ENCODE results near the gene AP5B1. TPM values are rescaled to one million over a fixed set of nuclear protein-coding genes. Genes with fewer than 3 reads are reported as not detected.
A peak's percentile ranks its signal among the peaks of the same experiment; 100 is the strongest.

Gene AP5B1
- total RNA-seq, 2 experiments from 2014 or later: 12.7 to 12.8 TPM

GRCh38 chr11:65811764-65812475 lies 31.1 kb upstream of the AP5B1 start:
- no peak for DNase-seq
- intact Hi-C loops (cut with DNase I, micrococcal nuclease): no loop called here

DNA sequence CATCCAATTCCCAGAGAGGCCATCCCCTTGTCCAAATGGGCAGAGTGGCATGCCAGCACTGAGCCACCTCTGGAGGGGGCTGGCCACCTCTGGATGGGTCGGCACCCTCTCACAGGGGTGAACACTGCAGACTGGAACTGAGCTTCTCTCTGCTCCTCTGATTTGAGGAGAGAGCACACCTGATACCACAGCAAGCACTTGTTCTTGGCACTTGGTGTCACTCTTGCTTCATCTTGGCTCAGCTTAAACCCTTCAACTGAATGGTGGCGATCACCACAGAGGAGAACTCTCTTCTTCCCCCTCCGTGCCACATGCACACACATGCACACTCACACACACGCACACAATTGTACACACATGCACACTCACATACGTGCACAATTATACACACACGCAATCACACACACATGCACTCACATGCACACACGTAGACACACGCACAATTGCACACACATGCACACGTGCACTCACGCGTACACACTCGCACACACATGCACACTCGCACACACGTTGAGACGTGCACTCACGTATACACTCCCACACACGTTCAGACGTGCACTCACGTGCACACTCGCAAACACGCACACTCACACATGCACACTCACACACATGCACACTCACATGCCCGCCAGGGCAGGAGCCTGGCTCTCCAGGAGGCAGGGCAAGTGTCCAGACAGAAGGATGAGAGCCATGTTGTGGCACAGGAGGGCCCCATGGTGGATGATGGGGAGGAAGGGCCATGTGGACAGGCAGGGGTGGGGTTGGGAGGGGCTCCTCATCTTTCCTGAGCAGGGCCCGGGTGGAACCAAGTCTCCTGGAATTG lies 29.5 kb upstream of the AP5B1 start:
- H3K27ac ChIP-seq (ENCODE audit: low read depth in 1 of 2, low read length in 2 of 2): no peak overlapping the region
- CTCF ChIA-PET: interaction anchor here (0.9 to 1.1 kb wide), 3 partner anchors 8 to 79 kb away, joined by 4 to 5 read pairs (median 4); partner anchors contain the start of gene FIBP
- ATAC-seq (ENCODE audit: poor library complexity): peak; percentile 79
- Mint-ChIP-seq H3K27me3 (peaks cover 5% of the 10 kb centered on the region), H3K4me1 (ENCODE audit: low read depth) (no peaks in the 10 kb centered on the region), H3K36me3 (ENCODE audit: low read depth) (no peaks in the 10 kb centered on the region), H3K4me3 (no peak overlapping the region), H3K9me3 (no peaks in the 10 kb centered on the region), H3K27ac (no peak overlapping the region)
- H3K4me1 ChIP-seq (ENCODE audit: insufficient read depth, low read length): no peaks in the 10 kb centered on the region
- H3K9me3 ChIP-seq (ENCODE audit: control insufficient read depth in 1 of 2, insufficient read depth in 1 of 2, low read length in 2 of 2): no peaks in the 10 kb centered on the region
- H3K36me3 ChIP-seq (ENCODE audit: insufficient read depth, low read length): no peaks in the 10 kb centered on the region
- intact Hi-C loops (cut with DNase I, micrococcal nuclease): no loop called here
- POLR2A ChIA-PET: interaction anchor here (0.7 to 1.0 kb wide), 3 partner anchors 48 to 78 kb away, joined by 3 to 5 read pairs (median 3); partner anchors contain the start of gene FIBP
- DNase-seq: peak in 3 of 14 experiments; percentile 24 to 61 (median 51)
- no peak overlapping the region for H3K4me3 ChIP-seq (ENCODE audit: low read length)
- TF ChIP-seq CTCF (IDR thresholded peaks at IDR 0.05): no peak
- H3K27me3 ChIP-seq (ENCODE audit: control insufficient read depth in 1 of 2, insufficient read depth in 2 of 2, low read length in 2 of 2): no peaks in the 10 kb centered on the region

More at GRCh38 chr11:65811764-65812475, 31.1 kb upstream of the AP5B1 start:
- H3K36me3 Mint-ChIP-seq (ENCODE audit: low read depth): no peaks in the 10 kb centered on the region
- H3K4me3 Mint-ChIP-seq: no peak overlapping the region
- Histone ChIP-seq H3K27ac (ENCODE audit: low read depth in 1 of 2, low read length in 2 of 2) (no peak overlapping the region), H3K9me3 (ENCODE audit: control insufficient read depth in 1 of 2, insufficient read depth in 1 of 2, low read length in 2 of 2) (no peaks in the 10 kb centered on the region), H3K36me3 (ENCODE audit: insufficient read depth, low read length) (no peaks in the 10 kb centered on the region), H3K4me3 (ENCODE audit: low read length) (no peak overlapping the region), H3K27me3 (ENCODE audit: control insufficient read depth in 1 of 2, insufficient read depth in 2 of 2, low read length in 2 of 2) (no peaks in the 10 kb centered on the region), H3K4me1 (ENCODE audit: insufficient read depth, low read length) (peaks cover 3% of the 10 kb centered on the region)
- TF ChIP-seq CTCF (IDR thresholded peaks at IDR 0.05): no peak
- CTCF ChIA-PET: no interaction called here
- no peak for ATAC-seq (ENCODE audit: poor library complexity)
- peaks cover 5% of the 10 kb centered on the region for H3K4me1 Mint-ChIP-seq (ENCODE audit: low read depth)
- POLR2A ChIA-PET: no interaction called here
- H3K9me3 Mint-ChIP-seq: no peaks in the 10 kb centered on the region
- H3K27ac Mint-ChIP-seq: no peak overlapping the region
- H3K27me3 Mint-ChIP-seq: peaks cover 4% of the 10 kb centered on the region

- POLR2A ChIA-PET: interaction anchor here (0.7 to 1.0 kb wide), 3 partner anchors 49 to 79 kb away, joined by 3 to 5 read pairs (median 3); partner anchors contain the start of gene FIBP
- no peaks in the 10 kb centered on the region for H3K4me1 ChIP-seq (ENCODE audit: insufficient read depth, low read length)
- no peak for TF ChIP-seq CTCF (IDR thresholded peaks at IDR 0.05)
- DNase-seq: no peak
- no peaks in the 10 kb centered on the region for H3K9me3 ChIP-seq (ENCODE audit: control insufficient read depth in 1 of 2, insufficient read depth in 1 of 2, low read length in 2 of 2)
- H3K4me3 ChIP-seq (ENCODE audit: low read length): no peak overlapping the region
- peaks cover 5% of the 10 kb centered on the region for H3K27me3 Mint-ChIP-seq
- H3K36me3 Mint-ChIP-seq (ENCODE audit: low read depth): no peaks in the 10 kb centered on the region
- no peaks in the 10 kb centered on the region for H3K4me1 Mint-ChIP-seq (ENCODE audit: low read depth)
- no peak overlapping the region for H3K27ac ChIP-seq (ENCODE audit: low read depth in 1 of 2, low read length in 2 of 2)
- H3K4me3 Mint-ChIP-seq: no peak overlapping the region
- H3K9me3 Mint-ChIP-seq: no peaks in the 10 kb centered on the region
- no peak for ATAC-seq (ENCODE audit: poor library complexity)
- no peaks in the 10 kb centered on the region for H3K36me3 ChIP-seq (ENCODE audit: insufficient read depth, low read length)
- no peak overlapping the region for H3K27ac Mint-ChIP-seq
- H3K27me3 ChIP-seq (ENCODE audit: control insufficient read depth in 1 of 2, insufficient read depth in 2 of 2, low read length in 2 of 2): no peaks in the 10 kb centered on the region
- CTCF ChIA-PET: interaction anchor here (0.9 to 1.1 kb wide), 3 partner anchors 9 to 79 kb away, joined by 4 to 5 read pairs (median 4); partner anchors contain the start of gene FIBP
- intact Hi-C loops (cut with DNase I, micrococcal nuclease): no loop called here
These were observed 28.7 kb upstream of the AP5B1 start for GRCh38 chr11:65809496-65809895.
